GM13977 (cell line): ENCODE data around the gene ATP5PO.
"Not testable (repeated sequence)": the region's sequence is repeated elsewhere in the genome, so short reads cannot be mapped to it uniquely, and the experiment has no call there.

ENCODE experiments used
- DNase-seq: peaks from one replicate; pipeline ENCODE4 v3.0.0; 2012; ENCODE audit warnings: low spot score
- in situ Hi-C: fragments of 300-500 bp; cut with MboI; formaldehyde crosslinking; loops from one replicate; pipeline ENCODE4 v1.12.0; 2022; ENCODE audit warnings: low sequenced_read_pairs, low pct_unique_long_range_greater_than_20kb, mixed read lengths, inconsistent platforms; ENCODE audit not compliant: unreplicated experiment
- TF ChIP-seq, protein P1 (sequence below): IDR thresholded peaks from 2 replicates; pipeline ENCODE4 v1.5.1; 2012; ENCODE audit warnings: mild to moderate bottlenecking, control low read depth; ENCODE audit not compliant: insufficient read depth; ENCODE audit errors: extremely low read depth, missing control alignments

Gene ATP5PO

DNA sequence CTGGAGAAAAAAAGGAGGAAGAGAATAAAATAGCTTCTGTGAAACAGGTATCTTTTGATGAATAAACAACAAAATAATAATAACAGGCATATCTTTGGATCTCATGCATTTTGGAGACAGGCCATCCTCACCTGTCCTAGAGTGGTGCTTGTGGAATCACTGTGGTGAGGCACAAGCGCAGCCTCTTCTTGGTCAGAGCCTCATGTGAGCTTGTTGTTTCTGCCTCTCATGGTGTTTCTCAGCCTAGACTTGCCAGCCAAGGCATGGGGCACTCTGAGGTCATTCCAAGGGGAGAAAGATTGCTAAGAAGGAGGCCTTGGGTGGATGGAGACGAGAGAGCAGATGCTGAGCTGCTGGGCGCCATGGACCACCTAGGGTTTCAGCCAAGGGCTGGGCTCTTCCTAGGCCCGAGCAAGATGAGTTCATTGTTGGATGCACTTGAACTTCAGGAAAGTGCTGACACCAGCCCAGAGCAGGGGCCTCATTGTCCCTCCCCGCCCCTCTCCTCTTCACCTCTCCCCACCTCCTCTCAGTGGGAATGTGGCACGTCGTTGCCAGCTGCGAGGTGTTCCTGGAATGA, 49.5 kb downstream of the ATP5PO start:
- TF ChIP-seq, protein P1, sequence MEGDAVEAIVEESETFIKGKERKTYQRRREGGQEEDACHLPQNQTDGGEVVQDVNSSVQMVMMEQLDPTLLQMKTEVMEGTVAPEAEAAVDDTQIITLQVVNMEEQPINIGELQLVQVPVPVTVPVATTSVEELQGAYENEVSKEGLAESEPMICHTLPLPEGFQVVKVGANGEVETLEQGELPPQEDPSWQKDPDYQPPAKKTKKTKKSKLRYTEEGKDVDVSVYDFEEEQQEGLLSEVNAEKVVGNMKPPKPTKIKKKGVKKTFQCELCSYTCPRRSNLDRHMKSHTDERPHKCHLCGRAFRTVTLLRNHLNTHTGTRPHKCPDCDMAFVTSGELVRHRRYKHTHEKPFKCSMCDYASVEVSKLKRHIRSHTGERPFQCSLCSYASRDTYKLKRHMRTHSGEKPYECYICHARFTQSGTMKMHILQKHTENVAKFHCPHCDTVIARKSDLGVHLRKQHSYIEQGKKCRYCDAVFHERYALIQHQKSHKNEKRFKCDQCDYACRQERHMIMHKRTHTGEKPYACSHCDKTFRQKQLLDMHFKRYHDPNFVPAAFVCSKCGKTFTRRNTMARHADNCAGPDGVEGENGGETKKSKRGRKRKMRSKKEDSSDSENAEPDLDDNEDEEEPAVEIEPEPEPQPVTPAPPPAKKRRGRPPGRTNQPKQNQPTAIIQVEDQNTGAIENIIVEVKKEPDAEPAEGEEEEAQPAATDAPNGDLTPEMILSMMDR = no peak
- in situ Hi-C loops = no loop called here
- no peak for DNase-seq

GRCh38 chr21:33865176-33865575, 50.4 kb downstream of the ATP5PO start:
- DNase-seq = no peak
- TF ChIP-seq, protein P1 = no peak
- in situ Hi-C loops = no loop called here

DNA sequence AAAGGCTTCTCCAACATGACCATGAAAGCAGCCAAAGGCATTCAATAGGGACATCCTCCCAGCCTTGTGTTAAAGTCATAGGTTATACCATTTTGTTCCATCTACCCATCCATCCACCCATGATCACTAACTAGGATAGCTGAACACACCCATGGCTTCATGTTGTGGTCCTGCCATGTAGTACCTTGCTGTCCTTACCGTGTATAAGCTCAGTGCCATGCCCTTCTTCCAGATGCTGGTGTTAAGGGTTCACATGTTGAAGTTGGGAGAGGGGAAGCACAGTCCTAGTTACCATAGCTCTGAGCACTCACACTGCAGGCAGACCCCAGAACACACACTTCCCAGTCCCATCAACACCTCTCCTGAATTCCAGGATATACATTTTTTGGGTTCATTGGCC, 51.5 kb downstream of the ATP5PO start:
- in situ Hi-C loops = no loop called here
- no peak for DNase-seq
- TF ChIP-seq, protein P1 = no peak

DNA sequence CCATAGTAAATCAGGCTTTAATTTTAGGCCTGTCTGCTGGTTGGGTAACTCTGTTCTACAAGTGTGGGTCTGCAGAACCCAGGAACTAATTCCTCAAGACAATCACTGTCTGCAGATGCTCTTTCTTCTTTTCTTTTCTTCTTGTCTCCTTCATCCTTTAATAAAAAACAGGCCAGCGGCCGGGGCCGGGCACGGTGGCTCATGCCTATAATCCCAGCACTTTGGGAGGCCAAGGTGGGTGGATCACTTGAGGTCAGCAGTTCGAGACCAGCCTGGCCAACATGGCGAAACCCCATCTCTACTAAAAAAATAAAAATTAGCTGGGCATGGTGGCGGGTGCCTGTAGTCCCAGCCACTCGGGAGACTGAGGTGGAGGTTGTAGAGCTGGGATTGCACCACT, 52.4 kb downstream of the ATP5PO start:
- DNase-seq, in situ Hi-C loops: not testable (repeated sequence)

DNA sequence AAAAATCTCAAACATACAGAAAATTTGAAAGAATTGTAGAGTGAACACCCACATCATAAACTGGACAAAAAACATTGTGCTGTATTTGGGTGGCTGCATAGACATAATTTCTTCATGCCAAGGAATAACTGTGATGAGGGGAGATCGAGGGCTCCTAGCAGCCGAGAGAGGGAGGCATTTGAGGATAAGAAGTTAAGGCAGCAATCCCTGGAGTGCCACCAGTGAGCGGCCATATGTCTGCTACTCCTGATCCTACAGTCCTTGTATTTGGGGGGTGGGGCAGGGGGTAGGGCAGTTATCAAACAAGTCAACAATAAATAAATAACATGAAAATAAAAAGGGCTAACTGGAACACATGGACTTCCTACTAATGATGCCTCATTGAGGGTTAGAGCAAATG, 54.5 kb downstream of the ATP5PO start:
- DNase-seq = no peak
- in situ Hi-C loops = no loop called here
- TF ChIP-seq, protein P1 = no peak

DNA sequence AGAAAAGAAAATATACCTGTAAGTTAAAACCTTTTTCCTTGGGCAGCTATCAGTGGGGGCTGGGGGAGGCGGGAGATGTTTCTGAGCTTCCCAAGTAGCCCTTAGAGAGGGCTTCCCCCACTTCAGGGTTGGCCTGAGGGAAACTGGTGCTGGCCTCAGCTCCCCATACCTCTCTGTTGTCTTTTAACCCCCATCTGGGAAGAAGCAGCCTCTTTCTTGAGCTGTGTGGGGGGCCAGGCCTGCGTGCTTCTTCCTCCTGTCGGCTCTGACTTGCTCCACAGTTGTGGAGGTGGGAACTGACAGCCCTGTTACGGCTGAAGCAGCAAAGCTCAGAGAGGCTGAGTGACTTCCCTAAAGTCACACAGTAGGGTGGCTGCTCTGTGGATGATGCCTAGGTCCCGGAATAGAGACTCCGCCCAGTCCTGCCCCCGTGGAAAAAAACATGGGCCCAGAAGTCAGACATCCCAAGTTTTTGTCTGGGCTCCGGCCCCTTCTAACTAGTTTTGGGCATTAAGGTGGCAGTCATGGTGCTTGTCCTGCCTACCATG, 55.2 kb downstream of the ATP5PO start:
- TF ChIP-seq, protein P1 = no peak
- in situ Hi-C loops = no loop called here
- no peak for DNase-seq

DNA sequence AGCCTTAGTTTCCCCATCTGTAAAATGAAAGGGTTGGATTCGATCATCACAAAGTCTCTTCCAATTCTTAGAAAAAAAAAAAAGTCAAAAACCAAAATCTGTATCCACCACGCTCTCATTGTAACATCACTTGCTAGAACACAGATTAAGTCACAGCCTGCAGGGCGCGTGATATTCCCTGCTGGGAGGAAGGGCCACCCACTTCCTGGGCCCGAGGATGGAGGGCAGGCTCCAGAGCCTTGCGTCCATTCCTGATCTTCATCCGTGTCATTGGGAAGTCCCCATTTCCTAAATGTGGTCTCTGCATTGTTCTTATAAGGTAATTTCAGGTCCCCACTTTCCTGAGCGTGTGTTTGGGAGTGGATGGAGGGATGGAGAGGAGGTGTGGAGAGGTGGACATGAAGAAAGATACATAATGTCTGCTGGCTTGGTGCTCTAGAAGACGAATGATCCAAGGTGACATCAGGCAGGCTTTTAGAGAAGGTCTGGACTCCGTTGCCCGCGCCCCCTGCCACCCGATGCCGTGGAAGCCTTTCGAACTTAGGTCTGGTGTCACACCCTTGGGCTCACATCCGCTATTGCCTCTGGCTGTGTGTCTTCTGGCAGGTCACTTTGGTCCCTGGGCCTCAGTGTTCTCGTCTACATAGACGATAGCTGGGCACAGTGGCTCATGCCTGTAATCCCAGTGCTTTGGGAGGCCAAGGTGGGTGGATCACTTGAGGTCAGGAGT, 56.1 kb downstream of the ATP5PO start:
- in situ Hi-C loops = no loop called here
- no peak for DNase-seq
- TF ChIP-seq, protein P1 = no peak
